Activated T-cell treated with anti-CD3 and anti-CD28 coated beads for 1 hour (primary cell): Measurements from ENCODE around the gene ABCE1.
"Not testable (repeated sequence)": the region's sequence is repeated elsewhere in the genome, so short reads cannot be mapped to it uniquely, and the experiment has no call there.

Experiments used
- DNase-seq: peaks from one replicate; pipeline ENCODE4 v3.0.0-alpha.2; 2020; ENCODE audit warnings: low read depth

The ABCE1 gene

DNA sequence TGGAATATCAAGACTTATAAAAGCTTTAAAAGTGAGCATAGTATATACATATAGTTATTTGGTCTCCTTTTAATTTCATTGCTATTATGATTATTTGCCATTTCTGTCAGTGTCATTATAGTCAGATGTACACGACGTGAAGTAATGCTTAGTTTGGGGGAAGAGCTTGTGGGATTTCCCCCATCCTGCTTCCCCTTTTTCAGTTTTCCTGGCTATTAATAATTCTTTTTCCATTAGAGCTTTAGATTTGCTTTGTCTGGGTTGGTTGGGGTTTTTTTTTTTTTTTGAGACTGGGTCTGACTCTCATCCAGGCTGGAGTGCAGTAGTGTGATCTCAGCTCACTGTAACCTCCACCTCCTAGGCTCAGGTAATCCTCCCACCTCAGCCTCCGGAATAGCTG lies 5.4 kb downstream of the ABCE1 start:
- no peak for DNase-seq

DNA sequence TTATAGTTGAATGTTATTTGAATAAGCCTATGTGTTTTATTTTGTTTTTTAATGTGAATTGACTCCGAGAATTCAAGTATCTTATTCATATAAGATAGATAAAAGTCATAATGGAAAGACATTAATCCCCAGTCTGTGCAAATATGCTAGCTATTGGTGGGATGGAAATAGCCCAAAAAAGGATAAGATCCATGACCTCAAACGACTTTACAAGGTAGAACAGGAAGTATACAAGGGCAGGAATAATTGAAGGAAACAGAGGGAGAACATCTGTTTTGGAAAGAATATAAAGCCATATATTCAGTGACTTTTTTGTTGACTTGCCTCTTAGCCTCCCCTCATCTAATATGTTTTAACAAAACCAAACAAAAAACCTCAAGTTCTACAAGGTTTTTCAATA lies 9.0 kb downstream of the ABCE1 start:
- no peak for DNase-seq

DNA sequence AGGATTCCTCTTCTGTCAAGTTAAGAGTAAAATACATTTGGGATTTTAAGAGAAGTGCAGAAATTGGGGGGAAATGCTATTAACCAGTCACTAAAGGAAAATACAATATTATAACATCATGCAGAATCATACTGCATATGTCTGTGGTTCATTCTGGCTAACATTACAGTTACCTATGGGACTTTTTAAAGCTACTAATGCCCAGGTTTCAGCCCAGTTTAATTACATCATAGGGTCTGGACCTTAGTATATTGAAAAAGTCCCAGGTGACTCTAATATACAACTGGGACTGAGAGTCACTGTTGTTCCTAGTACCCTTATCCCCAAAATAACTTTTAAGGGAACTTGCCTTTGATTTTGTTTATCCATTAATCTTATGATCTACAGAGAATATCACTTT lies 10.0 kb downstream of the ABCE1 start:
- DNase-seq: no peak

DNA sequence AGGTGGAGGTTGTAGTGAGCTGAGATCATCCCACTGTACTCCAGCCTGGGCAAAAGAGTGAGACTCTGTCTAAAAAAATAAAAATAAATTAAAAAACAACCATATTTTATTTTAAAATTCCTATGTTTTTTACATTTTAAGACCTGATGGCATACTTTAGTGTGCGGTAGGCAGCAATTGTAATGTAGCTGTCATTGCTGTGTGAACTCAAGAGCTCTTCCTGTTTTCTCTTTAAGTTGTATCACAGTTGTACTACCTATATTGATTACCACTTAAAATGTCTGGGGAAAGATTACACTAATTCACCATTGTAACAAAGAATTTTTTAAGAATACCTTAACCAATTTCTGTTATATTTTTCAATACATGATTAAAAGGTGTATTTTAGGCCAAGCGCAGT lies 27.3 kb downstream of the ABCE1 start:
- DNase-seq: no peak

DNA sequence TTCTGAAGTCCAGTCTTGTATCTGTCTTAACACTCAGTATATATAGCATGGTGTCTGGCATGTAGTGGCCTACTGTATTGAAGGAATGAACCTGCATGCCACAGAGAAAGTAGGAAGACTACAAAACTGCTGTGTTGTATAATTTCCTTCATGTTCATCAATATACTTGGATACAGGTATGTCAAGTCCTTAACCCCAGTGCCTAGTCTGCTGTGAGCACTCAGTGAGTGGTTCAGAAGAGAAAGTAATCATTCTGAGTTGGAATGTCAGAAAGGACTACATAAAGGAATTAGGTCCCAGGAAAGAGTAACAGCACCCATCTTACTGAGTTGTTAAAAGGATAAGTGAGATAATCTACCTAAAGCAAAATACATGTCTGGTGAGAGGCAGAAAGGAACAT lies 32.0 kb downstream of the ABCE1 start:
- DNase-seq: no peak

DNA sequence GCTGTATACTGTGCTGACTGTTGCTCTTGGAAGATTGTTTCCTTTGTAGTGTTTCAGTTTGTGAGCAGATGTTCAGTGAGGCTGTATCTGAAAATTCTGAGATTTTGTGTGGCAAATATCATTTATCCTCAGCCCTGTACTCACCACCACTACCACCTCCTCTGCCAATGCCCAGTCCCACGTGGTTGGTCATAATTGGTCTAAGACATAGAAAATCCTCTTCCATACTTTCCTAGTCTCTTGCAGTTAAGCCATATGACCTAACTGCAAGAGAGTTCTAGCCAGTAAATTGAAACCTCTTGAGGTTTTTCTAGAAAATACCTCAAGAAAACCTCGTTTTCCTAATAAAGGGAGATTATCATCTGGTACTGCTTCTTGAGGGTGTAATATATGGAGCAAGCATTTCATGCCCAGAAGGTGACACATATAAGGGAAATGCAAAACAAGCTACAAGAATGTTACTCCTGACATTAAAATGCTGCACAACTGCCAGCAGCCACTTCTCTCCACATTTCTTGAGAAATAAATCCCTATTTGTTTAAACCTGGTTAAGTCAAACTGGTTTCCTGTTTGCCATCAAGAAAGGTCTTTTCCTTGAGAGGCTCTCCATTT lies 32.8 kb downstream of the ABCE1 start:
- no peak for DNase-seq

DNA sequence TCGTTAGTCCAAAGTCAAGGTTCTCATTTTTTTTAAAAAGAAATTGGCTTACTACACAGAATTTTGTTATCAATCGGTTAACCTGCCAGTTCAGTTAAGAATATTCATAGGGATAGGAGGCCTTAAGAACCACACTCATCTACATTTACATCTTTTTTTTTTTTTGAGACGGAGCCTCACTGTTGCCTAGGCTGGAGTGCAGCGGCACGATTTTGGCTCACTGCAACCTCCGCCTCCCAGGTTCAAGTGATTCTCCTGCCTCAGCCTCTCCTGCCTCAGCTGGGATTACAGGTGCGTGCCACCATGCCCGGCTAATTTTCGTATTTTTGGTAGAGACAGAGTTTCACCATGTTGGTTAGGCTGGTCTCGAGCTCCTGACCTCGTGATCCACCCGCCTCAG lies 33.7 kb downstream of the ABCE1 start:
- no peak for DNase-seq

DNA sequence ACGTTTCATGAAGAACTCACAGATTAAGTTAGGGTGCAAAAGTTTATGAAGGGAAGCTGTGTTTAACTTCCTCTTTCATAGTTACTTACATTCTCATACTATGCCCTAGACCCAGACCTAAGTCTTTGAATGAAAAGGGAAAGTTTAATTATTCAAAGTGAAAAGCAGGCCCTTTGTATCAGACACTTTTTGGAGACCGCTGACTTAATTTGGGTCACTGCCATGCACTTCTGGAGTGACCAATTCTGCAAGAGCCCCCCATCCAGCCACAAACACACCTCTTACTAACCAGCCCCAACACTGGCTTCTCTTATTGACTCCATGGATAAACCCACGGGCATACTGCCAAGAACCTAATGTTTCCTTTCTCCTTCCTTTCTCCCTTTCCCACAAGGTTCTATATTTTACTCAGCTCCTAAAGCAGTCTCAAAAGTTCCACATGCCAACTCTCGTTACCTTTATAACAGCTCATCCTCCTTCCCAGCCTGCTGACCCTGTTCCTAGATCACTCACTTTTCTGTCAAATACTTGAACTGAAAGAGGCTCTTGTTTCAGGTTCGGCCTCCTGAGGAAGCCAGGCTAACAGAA lies 34.5 kb downstream of the ABCE1 start:
- DNase-seq: no peak

DNA sequence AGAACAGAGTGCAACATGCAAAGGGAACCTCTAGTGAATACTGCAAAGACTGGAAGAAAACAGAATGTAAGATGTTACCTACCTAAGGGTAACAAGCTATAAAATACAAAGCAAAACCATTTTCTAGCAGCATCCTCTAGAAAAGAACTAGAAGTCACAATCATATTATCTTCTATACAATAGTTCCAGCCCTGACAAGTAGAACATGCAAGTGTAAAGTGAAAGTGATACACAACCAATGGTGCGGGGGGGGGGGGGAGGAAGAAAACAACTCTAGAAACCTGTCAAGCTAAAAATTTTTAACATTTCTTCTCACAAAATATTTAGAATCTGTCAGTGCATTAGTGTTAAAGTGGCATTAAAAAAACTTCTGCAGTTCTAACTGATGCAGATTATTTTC lies 38.1 kb downstream of the ABCE1 start:
- not testable (repeated sequence) for DNase-seq

DNA sequence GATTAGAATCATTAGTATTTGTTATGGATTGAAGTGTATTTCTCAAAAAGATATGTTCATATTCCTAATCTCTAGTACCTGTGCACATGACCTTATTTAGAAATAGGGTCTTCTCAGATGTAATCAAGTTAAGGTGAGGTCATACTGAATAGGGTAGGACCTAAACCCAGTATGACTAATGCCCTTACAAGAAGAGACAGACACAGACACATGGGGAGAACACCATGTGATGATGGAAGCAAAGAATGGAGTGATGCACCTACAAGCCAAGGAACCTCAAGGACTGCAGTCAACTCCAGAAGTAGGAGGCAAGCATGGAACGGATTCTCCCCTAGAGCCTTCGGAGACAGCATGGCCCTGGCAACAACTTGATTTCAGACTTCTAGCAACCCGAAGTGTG lies 50.9 kb downstream of the ABCE1 start:
- no peak for DNase-seq

DNA sequence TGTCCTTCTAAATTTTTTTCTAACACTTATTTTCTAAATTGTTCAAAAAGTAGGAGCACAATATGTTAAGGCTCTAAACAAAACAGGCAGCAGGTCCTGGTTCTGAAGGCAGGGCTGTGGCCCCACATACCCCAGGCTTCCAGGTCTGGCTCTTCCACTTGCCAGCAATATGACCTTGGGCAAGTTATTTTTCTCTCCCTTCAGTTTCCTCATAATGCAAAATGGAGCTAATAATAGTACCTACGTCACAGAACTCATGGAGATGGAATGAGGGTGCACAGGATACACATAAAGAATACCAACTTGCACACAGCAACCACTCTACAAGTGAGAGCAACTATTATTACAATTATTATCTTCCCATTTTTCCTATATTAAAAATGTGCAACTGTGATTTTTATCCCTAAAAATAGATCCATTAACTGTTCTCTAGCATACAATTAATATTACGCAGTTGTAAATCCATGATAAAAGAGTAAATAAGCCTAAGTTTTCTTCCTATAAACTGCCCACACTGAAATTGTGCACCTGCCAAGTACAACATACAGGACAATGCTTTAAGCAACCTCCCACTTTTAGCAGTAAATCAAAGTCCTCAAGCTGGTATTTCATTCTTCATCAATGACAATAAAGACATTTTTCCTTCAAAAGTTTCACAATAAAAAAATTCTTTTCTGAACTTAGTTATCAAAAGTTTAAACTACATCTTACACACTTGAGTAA lies 55.2 kb downstream of the ABCE1 start:
- DNase-seq: no peak

DNA sequence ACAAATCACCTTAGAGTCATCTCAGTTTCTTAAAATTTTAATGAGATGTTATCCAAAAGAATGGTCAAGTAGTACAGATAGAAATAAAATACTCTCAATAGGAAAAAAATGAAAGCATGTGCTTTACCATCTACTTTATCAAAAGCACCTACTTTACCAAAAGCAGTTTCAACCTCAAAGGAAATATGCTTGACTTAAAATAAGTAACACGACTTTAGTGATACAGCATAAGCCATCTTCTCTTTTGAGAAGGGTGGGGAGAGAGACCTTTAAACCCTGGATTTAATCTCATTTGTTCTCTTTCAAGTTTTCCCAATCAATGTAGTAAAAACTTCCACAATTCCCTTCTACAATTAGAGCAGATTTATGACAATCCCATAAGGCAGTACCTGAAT lies 55.8 kb downstream of the ABCE1 start:
- DNase-seq: no peak

DNA sequence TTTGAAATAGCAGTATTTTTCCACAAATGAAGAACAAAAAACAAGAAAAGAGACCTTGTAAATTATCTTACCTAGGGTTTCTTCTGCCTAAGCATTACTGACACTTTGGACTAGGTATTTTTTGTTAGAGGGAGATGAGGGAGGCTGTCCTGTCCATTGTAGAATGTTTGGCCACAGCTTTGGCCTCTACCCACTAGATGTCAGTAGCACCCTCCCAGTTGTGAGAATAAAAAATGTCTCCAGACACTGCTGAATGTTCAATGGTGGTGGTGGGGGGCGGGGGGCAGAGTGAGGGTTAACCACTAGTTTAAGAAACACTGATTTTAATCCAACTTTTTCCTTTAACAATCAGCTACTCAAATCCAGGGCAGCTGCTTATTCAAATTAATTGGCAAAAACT lies 56.5 kb downstream of the ABCE1 start:
- no peak for DNase-seq

DNA sequence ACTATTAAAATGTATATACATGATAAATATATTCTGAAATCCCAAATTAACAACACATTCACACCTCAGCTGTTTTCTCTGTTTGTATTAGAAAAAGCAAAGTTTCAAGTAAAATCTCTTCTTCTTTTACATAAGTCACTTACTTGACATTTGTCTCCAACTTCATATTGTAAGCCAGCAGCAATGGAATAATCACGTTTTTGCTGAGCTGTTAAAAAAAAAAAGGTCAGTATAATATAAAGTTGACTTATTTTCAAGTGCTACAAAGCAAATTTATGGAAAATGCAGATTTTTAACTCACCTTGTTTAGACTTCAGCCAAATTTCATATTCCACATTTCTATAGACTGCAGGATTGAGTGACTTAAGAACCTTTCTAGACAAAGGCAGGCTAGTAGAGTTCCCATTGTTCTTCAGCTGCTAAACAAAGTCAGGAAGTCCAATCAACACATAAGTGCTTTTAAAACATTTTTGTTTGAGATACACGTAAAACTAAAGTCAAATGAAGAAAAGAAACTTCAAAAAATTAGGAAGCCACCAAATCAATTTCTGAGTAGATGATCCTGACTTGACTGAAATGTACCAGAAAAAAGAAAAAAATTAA lies 57.3 kb downstream of the ABCE1 start:
- DNase-seq: no peak

DNA sequence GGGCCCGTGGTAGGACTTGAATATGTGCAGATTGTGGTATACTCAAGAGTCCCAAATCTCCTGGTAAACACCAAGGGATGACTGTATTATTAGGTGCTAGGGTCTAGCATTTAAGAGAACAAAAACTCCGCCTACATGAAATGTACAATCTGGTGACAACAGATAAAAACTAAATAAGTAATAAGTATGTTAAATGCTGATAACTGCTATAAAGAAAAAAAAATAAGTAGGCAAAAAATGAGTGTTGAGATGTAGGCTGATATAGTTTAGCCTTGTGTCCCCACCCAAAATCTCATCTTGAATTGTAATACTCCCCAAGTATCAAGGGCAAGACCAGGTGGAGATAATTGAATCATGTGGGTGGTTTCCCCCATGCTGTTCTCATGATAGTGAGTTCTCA lies 58.9 kb downstream of the ABCE1 start:
- no peak for DNase-seq

DNA sequence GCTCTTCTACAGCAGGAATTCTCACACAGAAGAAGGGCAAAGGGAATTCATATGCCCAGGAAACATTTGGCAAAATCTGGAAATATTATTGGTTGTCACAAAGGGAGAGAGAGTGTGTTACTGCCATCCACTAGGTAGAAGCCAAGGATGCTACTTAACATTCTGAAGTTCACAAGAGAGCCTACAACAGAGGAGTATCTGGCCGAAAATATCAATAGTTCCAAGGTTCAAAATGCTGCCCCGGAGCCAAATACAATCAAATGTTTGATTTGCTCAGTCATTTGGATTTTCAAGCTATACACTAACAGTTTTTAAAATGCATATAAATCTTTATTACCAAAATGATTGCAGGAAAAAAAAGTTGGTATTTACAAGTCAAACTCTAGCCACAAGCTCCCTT lies 63.4 kb downstream of the ABCE1 start:
- DNase-seq: no peak

DNA sequence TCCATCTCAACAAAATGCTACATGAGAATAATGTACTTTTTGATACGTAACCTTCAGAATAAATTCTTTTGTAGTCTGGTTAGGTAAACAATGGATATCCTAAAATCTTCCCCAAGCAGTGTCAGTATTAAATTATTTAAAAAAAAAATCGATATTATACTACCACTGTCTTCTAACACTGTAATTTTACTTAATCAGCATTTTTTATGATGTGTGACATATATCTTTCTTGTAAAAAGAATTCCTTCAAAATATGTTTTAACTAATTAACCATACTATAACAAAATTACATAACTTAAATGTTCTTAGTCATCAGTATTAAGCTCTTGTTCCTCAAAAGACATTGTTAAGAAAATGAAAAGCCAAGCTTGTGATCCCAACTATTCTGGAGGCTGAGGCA lies 69.8 kb downstream of the ABCE1 start:
- DNase-seq: no peak

DNA sequence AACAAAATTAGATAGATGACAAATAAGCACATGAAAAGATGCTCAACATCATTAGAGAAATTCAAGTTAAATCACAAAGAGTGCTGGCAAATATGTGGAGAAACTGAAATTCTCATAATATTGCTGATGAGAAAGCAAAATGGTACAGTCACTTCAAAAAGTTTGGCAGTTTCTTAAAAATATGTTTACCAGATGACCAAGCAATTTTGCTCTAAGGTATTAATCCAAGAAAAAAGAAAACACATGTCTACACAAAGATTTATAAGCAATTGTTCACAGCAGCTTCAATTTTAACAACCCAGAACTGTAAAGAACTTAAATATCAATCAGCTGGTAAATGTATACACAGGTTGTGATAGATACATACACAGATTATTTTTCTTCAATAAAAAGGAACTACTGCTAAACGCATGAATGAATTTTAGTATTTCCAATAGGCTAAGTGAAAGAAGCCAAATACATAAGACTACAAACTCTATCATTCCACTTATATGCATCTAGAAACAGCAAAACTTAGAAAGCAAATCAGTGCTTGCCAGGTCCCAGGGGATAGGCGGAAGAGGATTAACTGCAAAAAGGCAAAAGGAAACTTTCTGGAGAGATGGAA lies 70.6 kb downstream of the ABCE1 start:
- no peak for DNase-seq

DNA sequence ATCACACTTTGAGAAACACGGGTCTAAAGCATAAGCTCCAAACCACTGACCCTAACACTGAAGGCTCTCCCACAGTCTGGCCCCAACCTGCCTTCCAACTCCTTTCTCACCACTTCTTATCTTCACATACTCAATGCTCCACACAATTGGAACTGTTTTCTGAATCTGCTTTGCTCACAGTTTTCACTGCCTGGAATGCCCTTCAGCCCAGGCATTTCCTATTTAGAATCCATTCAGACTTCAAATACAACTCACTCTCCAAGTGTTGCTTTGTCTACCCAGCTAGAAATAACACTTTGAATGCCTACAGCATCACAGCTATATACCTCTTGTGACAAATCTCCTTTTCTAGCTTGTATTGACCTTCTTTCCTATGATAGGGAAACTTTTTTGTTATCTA lies 72.1 kb downstream of the ABCE1 start:
- no peak for DNase-seq

DNA sequence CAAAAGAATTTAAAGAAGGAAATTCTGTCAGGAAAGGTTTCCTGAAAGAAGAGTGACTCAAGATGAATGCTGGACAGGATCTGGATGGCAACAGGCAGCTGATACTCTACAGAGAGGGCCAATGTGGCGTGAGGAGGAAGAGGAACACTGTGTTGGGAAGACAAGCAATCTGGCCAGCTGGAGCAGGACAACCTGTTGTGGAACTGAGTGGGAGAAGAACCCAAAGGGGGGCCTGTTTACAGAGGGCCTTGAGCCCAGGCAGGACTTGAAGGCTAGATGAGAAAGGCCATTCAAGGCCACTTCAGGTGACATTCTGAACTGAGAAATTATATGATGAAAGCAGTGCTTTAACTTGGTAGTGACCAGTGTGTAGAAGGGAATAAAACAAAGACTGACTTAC lies 73.8 kb downstream of the ABCE1 start:
- DNase-seq: no peak

DNA sequence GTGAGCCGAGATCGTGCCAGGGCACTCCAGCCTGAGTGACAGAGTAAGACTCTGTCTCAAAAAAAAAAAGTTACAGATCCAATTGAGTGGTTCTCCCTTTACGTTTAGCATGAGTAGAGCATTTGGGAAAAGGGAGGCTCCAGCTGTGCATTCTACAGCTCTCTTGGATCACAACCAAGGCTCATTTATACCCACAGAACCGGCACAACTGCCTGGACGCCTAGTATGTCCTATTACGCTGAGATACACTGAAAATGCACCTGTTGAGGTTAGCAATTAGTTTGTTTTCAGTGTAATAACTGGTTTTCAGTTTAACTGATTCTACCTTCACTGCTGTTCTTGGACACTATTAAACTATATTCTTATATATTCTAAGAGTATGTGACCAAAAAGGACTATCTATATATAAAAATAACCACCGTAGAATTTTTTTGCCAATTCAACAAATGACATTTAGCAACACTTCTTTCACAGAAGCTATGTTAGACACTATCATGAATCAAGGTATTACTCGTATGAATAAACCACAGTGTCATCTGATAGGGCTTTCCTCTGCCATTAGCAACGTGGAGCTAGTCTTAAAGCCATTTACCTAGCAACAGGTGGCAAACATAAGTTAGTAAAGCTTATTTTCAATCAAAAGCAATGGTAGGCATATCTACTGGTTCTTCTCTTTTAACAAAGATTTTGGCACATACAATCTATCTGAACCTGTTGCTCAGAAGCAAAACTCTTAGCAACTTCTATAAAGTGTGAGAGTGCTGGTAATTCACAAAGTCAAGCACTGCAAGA lies 78.7 kb downstream of the ABCE1 start:
- DNase-seq: no peak

DNA sequence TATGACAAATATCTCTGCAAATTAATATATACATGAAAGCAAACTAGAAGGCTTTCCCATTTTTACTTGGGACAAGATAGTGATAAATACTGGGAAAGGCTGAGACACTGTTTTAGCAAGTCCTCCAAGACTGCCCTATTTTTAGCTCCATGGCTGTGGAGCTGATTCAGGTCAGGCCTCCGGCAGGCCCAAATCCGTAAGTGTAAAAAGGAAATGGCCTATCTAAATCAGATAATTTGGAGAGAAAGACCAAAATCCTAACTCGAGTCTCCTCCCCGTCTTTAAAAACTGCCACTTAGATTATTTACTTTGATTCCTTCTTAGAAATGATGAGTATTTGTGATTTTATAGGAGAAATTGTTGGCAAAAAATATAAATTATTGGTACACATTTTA lies 79.4 kb downstream of the ABCE1 start:
- no peak for DNase-seq
